Measurements from ENCODE around the gene CORIN.
"Not testable (repeated sequence)": the region's sequence is repeated elsewhere in the genome, so short reads cannot be mapped to it uniquely, and the experiment has no call there.

Gene CORIN

GRCh38 chr4:47774079-47774478 is 63.8 kb downstream of the CORIN start:
- TF ChIP-seq CTCF (IDR thresholded peaks at IDR 0.05): no peak
- Histone ChIP-seq H3K4me1 (ENCODE audit: control insufficient read depth in 1 of 2, insufficient read depth in 1 of 2, low read depth in 1 of 2, low read length in 1 of 2) (no peaks in the 10 kb centered on the region), H3K4me3 (ENCODE audit: low read depth in 1 of 2, low read length in 1 of 2) (no peak overlapping the region), H3K36me3 (no peaks in the 10 kb centered on the region), H3K9me3 (no peaks in the 10 kb centered on the region), H3K27me3 (no peaks in the 10 kb centered on the region), H3K27ac (no peak overlapping the region)

- no peaks in the 10 kb centered on the region for H3K9me3 ChIP-seq
- no peak overlapping the region for H3K27ac ChIP-seq
- H3K4me1 ChIP-seq (ENCODE audit: control insufficient read depth in 1 of 2, insufficient read depth in 1 of 2, low read depth in 1 of 2, low read length in 1 of 2): no peaks in the 10 kb centered on the region
- H3K36me3 ChIP-seq: no peaks in the 10 kb centered on the region
- no peaks in the 10 kb centered on the region for H3K27me3 ChIP-seq
- TF ChIP-seq CTCF (IDR thresholded peaks at IDR 0.05): no peak
- H3K4me3 ChIP-seq (ENCODE audit: low read depth in 1 of 2, low read length in 1 of 2): no peak overlapping the region
These were observed 66.8 kb downstream of the CORIN start for GRCh38 chr4:47771020-47771419.

- not testable (repeated sequence) for H3K36me3 ChIP-seq; H3K27ac ChIP-seq; H3K4me3 ChIP-seq (ENCODE audit: low read depth in 1 of 2, low read length in 1 of 2); H3K4me1 ChIP-seq (ENCODE audit: control insufficient read depth in 1 of 2, insufficient read depth in 1 of 2, low read depth in 1 of 2, low read length in 1 of 2); H3K9me3 ChIP-seq; H3K27me3 ChIP-seq
These were observed 69.9 kb downstream of the CORIN start for GRCh38 chr4:47767956-47768355.

DNA sequence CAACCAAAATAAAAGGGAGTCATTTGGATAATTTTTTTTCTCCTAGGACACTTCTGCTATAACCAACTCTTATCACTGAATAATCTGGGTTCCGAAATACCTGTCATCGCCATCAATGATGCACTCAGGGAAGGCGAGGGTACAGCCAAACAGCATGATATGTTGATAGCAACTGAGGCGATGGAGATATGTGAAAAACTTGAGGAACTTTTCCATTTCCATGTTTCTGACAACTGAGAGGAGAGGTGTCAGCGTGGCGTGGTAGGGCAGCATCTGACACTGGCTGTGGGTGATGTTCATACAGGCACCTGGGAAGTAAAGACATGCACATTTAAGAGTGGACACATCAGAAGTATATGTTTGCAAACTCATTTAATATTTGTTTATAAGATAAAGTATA is 74.6 kb downstream of the CORIN start:
- no peaks in the 10 kb centered on the region for H3K4me1 ChIP-seq (ENCODE audit: control insufficient read depth in 1 of 2, insufficient read depth in 1 of 2, low read depth in 1 of 2, low read length in 1 of 2)
- no peak overlapping the region for H3K4me3 ChIP-seq (ENCODE audit: low read depth in 1 of 2, low read length in 1 of 2)
- H3K27ac ChIP-seq: no peak overlapping the region
- H3K27me3 ChIP-seq: no peaks in the 10 kb centered on the region
- H3K36me3 ChIP-seq: no peaks in the 10 kb centered on the region
- TF ChIP-seq CTCF (IDR thresholded peaks at IDR 0.05): no peak
- no peaks in the 10 kb centered on the region for H3K9me3 ChIP-seq

DNA sequence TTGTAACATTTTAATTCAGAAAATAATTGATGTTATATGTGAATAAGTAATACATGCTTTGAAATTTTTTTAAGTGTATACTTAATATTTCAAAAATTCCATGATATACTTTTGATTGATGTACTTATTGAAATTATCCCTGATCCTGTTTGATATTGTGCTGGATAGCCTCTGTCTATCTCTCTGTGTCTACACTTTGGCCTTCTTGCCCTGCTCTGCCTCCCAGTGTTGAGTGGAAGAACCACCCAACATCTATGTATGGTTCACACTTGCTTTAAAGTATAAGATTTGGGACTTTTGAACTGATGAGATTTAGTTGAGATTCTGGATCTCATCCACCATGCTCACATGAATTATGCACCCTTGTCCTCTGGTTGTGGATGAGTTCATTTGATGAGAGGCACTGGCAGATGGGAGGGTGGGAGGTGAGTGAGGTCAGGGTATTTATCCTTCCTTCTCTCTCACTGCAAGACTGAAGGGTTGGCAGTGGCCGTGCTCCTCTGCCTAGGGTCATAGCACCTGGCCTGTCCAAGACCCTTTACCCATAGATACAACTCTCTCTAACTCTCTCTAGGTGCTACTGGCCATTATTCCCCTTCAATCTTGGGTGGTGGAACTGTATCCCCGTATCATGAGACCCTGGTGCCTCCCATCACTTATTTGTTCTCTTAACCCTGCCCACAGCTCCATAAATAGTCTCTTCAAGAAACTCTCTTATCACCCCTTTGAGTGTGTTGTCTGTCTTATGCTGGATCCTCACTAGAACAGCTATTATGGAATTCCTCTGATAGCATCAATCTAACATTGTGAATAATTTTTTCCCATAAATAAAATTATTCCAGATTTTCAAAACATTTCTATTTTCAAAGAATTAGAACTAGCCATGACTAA is 75.2 kb downstream of the CORIN start:
- Histone ChIP-seq H3K27ac (no peak overlapping the region), H3K9me3 (no peaks in the 10 kb centered on the region), H3K27me3 (no peaks in the 10 kb centered on the region), H3K4me1 (ENCODE audit: control insufficient read depth in 1 of 2, insufficient read depth in 1 of 2, low read depth in 1 of 2, low read length in 1 of 2) (no peaks in the 10 kb centered on the region), H3K4me3 (ENCODE audit: low read depth in 1 of 2, low read length in 1 of 2) (no peak overlapping the region), H3K36me3 (no peaks in the 10 kb centered on the region)
- no peak for TF ChIP-seq CTCF (IDR thresholded peaks at IDR 0.05)

DNA sequence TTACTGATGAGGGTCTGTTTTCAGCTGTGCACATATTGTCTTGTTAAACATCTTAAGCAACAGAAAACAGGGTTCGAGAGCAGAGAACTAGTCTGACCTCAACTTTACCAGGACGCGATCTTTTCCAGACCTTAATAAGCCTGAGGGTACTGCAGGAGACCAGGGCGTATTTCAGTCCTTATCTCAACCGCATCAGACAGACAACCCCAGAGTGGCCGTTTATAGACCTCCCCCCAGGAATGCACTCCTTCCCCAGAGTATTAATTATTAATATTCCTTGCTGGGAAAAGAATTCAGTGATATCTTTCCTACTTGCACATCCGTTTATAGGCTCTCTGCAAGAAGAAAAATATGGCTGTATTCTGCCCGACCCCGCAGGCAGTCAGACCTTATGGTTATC is 84.6 kb downstream of the CORIN start:
- H3K9me3 ChIP-seq; H3K27me3 ChIP-seq; H3K4me1 ChIP-seq (ENCODE audit: control insufficient read depth in 1 of 2, insufficient read depth in 1 of 2, low read depth in 1 of 2, low read length in 1 of 2); H3K36me3 ChIP-seq; H3K27ac ChIP-seq; H3K4me3 ChIP-seq (ENCODE audit: low read depth in 1 of 2, low read length in 1 of 2): not testable (repeated sequence)
